Fibroblast of villous mesenchyme (primary cell): ENCODE data around the gene FSTL5. TPM values are rescaled to one million over a fixed set of nuclear protein-coding genes. Genes with fewer than 3 reads are reported as not detected.

Experiments used
- DNase-seq: peaks from one replicate; pipeline ENCODE4 v3.0.0-alpha.2; 2010; ENCODE audit warnings: low read depth
- H3K4me3 ChIP-seq: 2 replicates; pipeline ENCODE4 v1.5.1; 2011; ENCODE audit warnings: low read depth, mild to moderate bottlenecking, low read length
- CTCF ChIP-seq: IDR thresholded peaks from 2 replicates; pipeline ENCODE4 v1.5.1; 2012; ENCODE audit warnings: low read depth, mild to moderate bottlenecking, low read length; ENCODE audit not compliant: insufficient read depth
- total RNA-seq: library from RNA; depleted of rRNA; stranded (reverse); fragments of >200 nt; gene quantifications from 2 replicates; pipeline ENCODE4 v1.2.3, GENCODE V29; 2012

The FSTL5 gene
- total RNA-seq, 1 donor: not detected

GRCh38 chr4:162011089-162011488 is 152.7 kb downstream of the FSTL5 start:
- no peak overlapping the region for H3K4me3 ChIP-seq
- no peak for TF ChIP-seq CTCF
- DNase-seq: peak; percentile 6

GRCh38 chr4:162010362-162010761 is 153.4 kb downstream of the FSTL5 start:
- no peak for TF ChIP-seq CTCF
- DNase-seq: peak; percentile 26
- H3K4me3 ChIP-seq: no peak overlapping the region

- no peak for DNase-seq
- no peak for TF ChIP-seq CTCF
- no peak overlapping the region for H3K4me3 ChIP-seq
Measured at GRCh38 chr4:161992317-161992716, 171.5 kb downstream of the FSTL5 start.

- H3K4me3 ChIP-seq: no peak overlapping the region
- no peak for TF ChIP-seq CTCF
- no peak for DNase-seq
Measured at GRCh38 chr4:161991811-161992210, 172.0 kb downstream of the FSTL5 start.

- no peak overlapping the region for H3K4me3 ChIP-seq
- no peak for TF ChIP-seq CTCF
- DNase-seq: no peak
Measured at GRCh38 chr4:161990721-161991120, 173.1 kb downstream of the FSTL5 start.

- no peak for DNase-seq
- H3K4me3 ChIP-seq: no peak overlapping the region
- TF ChIP-seq CTCF: no peak
Measured at GRCh38 chr4:161988946-161989345, 174.9 kb downstream of the FSTL5 start.

GRCh38 chr4:161987611-161988010 is 176.2 kb downstream of the FSTL5 start:
- no peak for TF ChIP-seq CTCF
- no peak for DNase-seq
- no peak overlapping the region for H3K4me3 ChIP-seq
